Dedifferentiated amniotic fluid mesenchymal stem cell (primary cell): Measurements from ENCODE around the gene HDDC3.
A peak's percentile ranks its signal among the peaks of the same experiment; 100 is the strongest.

Experiments
- DNase-seq: peaks from one replicate; pipeline ENCODE4 v3.0.0-alpha.2; 2016; ENCODE audit errors: extremely low spot score

The HDDC3 gene

GRCh38 chr15:90892498-90893174 is 39.7 kb downstream of the HDDC3 start:
- DNase-seq: no peak

DNA sequence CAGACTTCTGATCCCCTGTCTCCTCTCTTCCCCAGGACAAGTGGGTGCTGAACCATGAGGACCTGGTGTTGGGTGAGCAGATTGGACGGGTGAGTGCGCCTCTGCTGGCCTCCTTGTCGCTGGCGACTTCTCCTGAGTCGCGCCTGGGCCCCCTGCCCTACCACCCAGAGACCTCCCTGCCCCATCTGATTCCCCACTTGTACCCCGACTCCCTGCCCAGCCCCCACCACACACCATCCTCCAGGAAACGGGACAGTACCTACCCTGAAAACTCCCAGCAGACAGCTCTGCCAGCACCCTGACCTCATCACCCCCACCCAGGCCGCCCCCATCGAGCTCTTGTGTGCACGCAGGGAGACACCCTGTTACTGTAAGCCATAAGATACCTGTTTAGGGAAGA is 40.3 kb downstream of the HDDC3 start:
- DNase-seq: no peak

DNA sequence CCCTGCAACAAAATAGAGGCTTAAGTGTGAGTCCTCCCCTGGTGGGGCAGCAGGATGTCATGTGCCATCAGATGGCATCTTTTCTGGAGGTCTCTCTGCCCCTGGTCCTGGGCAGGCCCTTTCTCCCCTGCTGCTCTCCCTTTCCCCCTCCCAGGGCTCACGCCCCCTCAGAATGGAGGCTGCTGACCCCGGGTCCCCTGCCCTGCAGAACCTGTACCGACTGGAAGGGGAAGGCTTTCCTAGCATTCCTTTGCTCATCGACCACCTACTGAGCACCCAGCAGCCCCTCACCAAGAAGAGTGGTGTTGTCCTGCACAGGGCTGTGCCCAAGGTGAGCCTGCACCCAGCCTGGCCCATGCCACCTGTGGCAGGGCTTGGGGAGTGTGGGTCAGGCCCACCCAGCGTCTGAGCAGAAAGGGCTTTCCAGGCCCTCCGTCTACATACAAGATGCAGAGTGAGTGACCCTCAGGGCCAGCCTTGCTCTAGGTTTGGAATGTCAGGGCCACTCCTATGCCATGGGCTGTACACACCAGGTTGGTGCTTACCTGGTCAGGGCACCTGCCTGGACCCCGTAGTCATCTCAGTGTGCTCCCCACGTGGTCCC is 40.9 kb downstream of the HDDC3 start:
- no peak for DNase-seq

GRCh38 chr15:90890839-90891238 is 41.5 kb downstream of the HDDC3 start:
- no peak for DNase-seq

DNA sequence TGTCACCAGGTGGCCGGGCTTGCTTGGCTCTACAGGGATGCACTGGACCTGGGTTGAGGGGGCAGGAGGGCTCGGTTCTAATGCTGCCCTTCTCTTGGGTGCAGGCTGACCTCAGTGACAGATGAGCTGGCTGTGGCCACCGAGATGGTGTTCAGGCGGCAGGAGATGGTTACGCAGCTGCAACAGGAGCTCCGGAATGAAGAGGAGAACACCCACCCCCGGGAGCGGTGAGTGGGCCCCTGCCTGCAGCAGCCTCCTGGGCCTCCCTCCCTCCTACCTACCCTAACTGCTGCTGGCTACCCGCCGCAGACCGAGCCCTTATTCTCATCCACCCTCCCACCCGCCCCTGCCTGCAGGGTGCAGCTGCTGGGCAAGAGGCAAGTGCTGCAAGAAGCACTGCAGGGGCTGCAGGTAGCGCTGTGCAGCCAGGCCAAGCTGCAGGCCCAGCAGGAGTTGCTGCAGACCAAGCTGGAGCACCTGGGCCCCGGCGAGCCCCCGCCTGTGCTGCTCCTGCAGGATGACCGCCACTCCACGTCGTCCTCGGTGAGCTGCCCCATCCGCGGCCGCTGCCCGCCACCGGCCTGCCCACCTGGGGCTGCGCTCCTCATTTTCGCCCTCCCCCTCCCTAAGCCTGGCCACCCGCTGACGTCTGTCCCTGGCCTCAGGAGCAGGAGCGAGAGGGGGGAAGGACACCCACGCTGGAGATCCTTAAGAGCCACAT is 42.5 kb downstream of the HDDC3 start:
- no peak for DNase-seq

- DNase-seq: no peak
Observed at GRCh38 chr15:90889313-90889730, 43.0 kb downstream of the HDDC3 start.

DNA sequence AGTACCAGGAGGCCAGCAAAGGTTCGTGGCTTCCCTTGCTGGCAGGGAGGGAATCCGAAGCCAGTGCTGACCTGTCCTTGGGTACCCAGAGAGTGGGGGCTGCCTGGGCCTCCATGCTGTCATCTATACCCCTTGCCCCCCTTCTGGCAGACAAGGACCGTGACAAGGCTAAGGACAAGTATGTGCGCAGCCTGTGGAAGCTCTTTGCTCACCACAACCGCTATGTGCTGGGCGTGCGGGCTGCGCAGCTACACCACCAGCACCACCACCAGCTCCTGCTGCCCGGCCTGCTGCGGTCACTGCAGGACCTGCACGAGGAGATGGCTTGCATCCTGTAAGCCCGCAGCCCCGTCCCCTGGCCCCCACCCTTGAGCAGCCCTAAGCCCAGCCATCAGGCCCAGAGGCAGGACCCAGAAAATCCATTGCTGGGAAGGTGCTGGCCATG is 45.3 kb downstream of the HDDC3 start:
- DNase-seq: no peak

DNA sequence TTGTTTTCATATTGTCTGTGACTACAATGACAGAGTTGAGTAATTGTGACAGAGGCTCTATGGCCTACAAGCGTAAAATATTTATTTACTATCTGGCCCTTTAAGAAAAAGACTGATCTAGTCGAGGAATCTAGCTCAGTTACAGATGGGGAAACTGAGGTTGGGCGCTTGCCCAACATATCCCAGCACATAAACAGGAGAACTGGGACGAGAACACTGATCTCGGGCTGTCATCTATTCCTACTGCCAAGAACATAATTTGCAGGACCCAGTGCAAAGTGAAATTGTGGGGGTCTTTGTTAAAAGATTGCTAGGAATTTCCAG is 46.1 kb downstream of the HDDC3 start:
- DNase-seq: no peak

GRCh38 chr15:90885432-90886290 is 46.7 kb downstream of the HDDC3 start:
- DNase-seq: peak; percentile 36

GRCh38 chr15:90884719-90885431 is 47.5 kb downstream of the HDDC3 start:
- DNase-seq: no peak

DNA sequence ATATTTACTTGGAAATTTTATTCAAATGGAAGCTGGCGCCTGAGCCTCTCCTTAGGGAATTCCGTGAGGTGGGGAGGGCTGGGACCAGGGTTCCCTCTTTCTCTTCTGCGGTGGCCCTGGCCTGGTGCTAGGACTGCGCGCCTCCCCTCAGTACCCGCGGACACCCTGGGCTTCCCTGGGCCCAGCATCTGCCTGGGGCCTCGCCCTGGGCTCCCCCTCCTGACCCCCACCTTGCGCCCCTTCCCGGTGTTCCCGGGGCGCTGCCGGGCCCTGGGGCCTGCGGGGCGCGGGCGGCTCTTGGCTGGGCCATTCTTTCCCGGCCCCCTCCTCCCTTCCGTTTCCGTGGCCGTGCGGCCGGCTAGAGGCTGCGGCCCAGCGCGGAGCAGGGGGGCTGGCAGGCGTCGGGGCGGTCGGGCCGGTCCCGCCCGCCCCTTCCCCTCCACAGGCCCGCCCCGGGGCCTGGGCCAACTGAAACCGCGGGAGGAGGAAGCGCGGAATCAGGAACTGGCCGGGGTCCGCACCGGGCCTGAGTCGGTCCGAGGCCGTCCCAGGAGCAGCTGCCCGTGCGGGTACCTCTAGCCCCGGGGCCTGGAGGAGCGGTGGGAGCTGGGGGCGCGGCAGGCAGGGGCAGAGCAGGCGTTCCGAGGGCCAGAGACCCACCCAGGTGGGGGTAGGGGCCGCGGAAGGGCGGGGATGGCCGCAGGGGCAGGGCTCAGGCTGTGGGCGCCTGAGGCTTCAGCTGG is 48.2 kb downstream of the HDDC3 start, which contains the start of gene FES:
Gene FES, plus strand, starts transcription at position 529 of the 743 bp plus-strand sequence. CDS start 542 bp downstream, outside the sequence.
- no peak for DNase-seq

GRCh38 chr15:90883526-90883975 is 48.8 kb downstream of the HDDC3 start:
- no peak for DNase-seq

- DNase-seq: no peak
Observed at GRCh38 chr15:90882781-90883525, 49.4 kb downstream of the HDDC3 start.

- no peak for DNase-seq
Observed at GRCh38 chr15:90881978-90882721, 50.2 kb downstream of the HDDC3 start.

- no peak for DNase-seq
Observed at GRCh38 chr15:90881181-90881977, 51.0 kb downstream of the HDDC3 start.

DNA sequence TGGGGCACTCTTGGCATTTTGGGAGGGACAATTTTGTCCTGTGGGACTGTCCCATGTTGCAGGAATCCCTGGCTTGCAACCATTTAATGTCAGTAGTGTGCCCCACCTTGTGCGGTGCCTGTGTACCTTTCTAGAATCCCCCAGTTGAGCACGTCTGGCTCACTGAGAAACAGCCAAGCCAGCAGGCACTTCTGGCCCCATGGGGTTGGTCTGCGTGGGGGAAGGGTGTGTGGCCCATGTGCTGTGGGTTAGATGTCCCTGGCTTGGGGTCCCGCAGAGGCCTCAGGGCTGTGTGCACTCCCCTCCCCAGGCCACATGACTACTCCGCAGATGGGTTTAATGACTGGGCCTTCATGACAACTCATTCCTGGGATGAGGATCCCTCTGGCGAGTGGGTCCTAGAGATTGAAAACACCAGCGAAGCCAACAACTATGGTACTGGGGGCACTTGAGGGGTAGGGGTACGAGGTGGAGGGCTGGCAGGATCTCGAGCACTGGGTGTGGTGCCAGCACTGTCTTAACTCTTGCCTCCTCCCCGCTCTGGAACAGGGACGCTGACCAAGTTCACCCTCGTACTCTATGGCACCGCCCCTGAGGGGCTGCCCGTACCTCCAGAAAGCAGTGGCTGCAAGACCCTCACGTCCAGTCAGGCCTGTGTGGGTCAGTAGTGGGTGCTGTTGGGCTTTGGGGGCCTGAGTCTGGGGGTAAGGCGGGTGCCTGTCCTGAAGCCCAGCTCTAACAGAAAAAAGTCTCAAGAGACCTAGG is 51.8 kb downstream of the HDDC3 start:
- no peak for DNase-seq
